ENCODE measurements around the gene RAB10.

The RAB10 gene

DNA sequence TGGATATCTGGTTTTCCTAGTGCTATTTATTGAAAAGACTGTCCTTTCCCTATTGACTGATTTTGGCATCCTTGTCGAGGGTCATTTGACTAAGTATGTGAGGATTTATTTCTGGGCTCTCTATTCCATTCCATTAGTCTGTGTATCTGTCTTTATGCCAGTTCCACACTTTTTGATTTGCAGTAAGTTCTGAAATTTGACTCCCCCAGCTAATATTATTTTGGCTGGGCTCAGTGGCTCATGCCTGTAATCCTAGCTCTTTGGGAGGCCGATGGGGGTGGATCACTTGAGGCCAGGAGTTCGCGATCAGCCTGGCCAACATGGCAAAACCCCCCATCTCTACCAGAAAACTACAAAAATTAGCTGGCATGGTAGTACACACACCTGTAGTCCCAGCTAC, 92.2 kb downstream of the RAB10 start:
- in situ Hi-C loops (cut with HindIII; ENCODE audit: low pct_ligation_motif_present, low sequenced_read_pairs) = loop anchor here (25.0 kb wide), 1 partner anchor 139 kb away; the partner anchor contains the start of gene KIF3C
- DNase-seq = no peak
- peaks cover 10% of the 10 kb centered on the region for H3K36me3 ChIP-seq (replicated peaks)
- no peak overlapping the region for H3K27ac ChIP-seq
- H3K4me3 ChIP-seq (ENCODE audit: low read depth, low read length) = no peak overlapping the region
- no peaks in the 10 kb centered on the region for H3K27me3 ChIP-seq (replicated peaks)
- TF ChIP-seq CTCF (IDR thresholded peaks at IDR 0.05; ENCODE audit: low read depth, low read length, missing control alignments) = no peak

DNA sequence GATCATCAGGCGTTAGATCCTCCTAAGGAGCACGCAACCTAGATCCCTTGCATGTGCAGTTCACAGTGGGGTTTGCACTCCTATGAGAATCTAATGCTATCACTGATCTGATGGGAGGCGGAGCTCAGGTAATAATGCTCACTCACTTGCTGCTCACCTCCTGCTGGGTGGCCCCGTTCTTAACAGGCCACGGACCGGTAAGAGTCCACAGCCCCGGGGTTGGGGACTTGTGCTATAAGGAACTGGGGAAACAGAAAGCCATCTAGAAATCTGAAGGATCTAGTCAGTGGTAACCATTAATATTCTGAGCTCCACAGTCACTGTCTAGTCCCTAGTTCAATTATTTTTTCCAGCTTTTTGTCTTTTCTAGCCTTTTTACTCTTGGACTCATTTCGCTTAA, 94.3 kb downstream of the RAB10 start:
- H3K27me3 ChIP-seq (replicated peaks) = no peaks in the 10 kb centered on the region
- DNase-seq = no peak
- in situ Hi-C loops (cut with HindIII; ENCODE audit: low pct_ligation_motif_present, low sequenced_read_pairs) = loop anchor here (25.0 kb wide), 1 partner anchor 141 kb away; the partner anchor contains the start of gene KIF3C
- H3K4me3 ChIP-seq (ENCODE audit: low read depth, low read length) = no peak overlapping the region
- no peak for TF ChIP-seq CTCF (IDR thresholded peaks at IDR 0.05; ENCODE audit: low read depth, low read length, missing control alignments)
- no peak overlapping the region for H3K27ac ChIP-seq
- H3K36me3 ChIP-seq (replicated peaks) = peaks cover 10% of the 10 kb centered on the region

- in situ Hi-C loops (cut with HindIII; ENCODE audit: low pct_ligation_motif_present, low sequenced_read_pairs) = loop anchor here (25.0 kb wide), 1 partner anchor 143 kb away; the partner anchor contains the start of gene KIF3C
- peaks cover 10% of the 10 kb centered on the region for H3K36me3 ChIP-seq (replicated peaks)
- H3K4me3 ChIP-seq (ENCODE audit: low read depth, low read length) = no peak overlapping the region
- H3K27ac ChIP-seq = no peak overlapping the region
- no peak for DNase-seq
- no peak for TF ChIP-seq CTCF (IDR thresholded peaks at IDR 0.05; ENCODE audit: low read depth, low read length, missing control alignments)
- H3K27me3 ChIP-seq (replicated peaks) = no peaks in the 10 kb centered on the region
Observed at GRCh38 chr2:26130763-26131162, 96.9 kb downstream of the RAB10 start.

DNA sequence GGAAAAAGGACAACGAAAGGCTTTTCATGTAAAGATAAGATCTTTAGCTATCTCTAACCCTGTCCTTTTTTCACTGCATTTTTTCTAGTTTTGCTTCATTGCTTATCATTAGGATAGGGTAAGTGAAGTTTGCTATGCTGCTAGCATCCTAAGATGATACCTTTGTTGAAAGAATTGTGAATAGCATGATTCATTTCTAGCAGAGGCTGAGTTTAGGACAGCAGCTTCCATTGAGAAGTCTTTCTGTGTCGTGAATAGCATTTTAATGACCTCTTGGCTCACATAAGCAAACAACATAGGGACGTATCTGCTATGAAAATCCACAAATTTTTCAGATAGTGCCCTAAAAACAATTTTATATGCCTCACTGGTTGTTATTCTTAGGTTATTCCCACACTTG, 102.6 kb downstream of the RAB10 start:
- Histone ChIP-seq H3K36me3 (replicated peaks) (no peaks in the 10 kb centered on the region), H3K27me3 (replicated peaks) (no peaks in the 10 kb centered on the region), H3K27ac (no peak overlapping the region), H3K4me3 (ENCODE audit: low read depth, low read length) (no peak overlapping the region)
- in situ Hi-C loops (cut with HindIII; ENCODE audit: low pct_ligation_motif_present, low sequenced_read_pairs) = loop anchor here (25.0 kb wide), 1 partner anchor 149 kb away; the partner anchor contains the start of gene KIF3C
- TF ChIP-seq CTCF (IDR thresholded peaks at IDR 0.05; ENCODE audit: low read depth, low read length, missing control alignments) = no peak
- no peak for DNase-seq

DNA sequence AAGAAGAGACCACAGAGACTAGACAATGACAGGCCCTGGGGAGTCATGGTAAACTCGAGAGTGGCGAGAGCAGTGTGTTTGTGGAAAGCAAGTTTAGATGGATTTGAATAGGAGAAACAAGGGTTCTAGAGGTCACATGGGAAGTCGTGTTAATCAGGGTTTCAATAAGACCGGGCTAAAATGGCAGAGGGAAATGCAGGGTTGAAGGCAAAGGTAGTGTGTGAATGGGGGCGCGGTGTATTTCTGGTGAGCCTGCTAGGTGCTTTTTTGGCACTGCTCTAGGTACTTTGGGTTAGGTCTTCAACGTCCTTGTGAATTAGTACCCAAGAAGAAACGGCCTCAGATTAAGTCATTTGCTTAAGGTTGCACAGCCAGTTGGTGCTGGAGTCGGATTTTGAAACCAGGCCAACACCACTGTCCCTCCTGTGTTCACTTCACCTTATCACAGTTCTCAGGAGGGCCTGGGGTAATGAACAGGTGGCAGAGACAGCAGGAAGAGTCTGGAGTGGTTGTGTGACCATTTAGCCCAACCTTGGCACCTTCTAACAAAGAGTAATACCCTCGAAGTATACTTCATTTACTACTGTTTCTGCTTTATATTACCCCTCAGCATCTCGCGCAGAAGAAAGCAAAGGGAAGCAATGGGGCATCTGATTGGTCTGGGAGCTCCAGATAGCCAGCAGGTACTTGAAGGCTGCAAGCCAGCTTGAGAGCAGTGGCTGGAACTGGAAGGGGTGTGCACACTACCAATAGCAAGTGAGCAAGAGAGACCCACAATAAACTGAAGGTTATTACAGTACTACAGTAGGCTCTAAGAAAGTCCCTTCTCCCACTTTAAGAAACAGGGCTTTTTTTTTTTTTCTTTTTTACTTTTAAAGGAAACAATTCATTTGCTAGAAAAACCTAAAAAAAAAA, 105.6 kb downstream of the RAB10 start:
- in situ Hi-C loops (cut with HindIII; ENCODE audit: low pct_ligation_motif_present, low sequenced_read_pairs) = loop anchor here (25.0 kb wide), 1 partner anchor 152 kb away; the partner anchor contains the start of gene KIF3C
- TF ChIP-seq CTCF (IDR thresholded peaks at IDR 0.05; ENCODE audit: low read depth, low read length, missing control alignments) = no peak
- no peak for DNase-seq
- no peak overlapping the region for H3K27ac ChIP-seq
- H3K4me3 ChIP-seq (ENCODE audit: low read depth, low read length) = no peak overlapping the region
- H3K36me3 ChIP-seq (replicated peaks) = no peaks in the 10 kb centered on the region
- no peaks in the 10 kb centered on the region for H3K27me3 ChIP-seq (replicated peaks)
